GM12878 (cell line): ENCODE results near the gene ENTPD3.

Source experiments
- BCL3 ChIP-seq: IDR thresholded peaks from 2 replicates; pipeline ENCODE4 v1.6.1; 2011; ENCODE audit warnings: borderline replicate concordance, low read depth, mild to moderate bottlenecking, moderate library complexity, low read length; ENCODE audit not compliant: insufficient read depth, poor library complexity, severe bottlenecking
- CTCF ChIP-seq, 3 experiments: IDR thresholded peaks in 2 of 3; conservative IDR thresholded peaks in 1 of 3; 2 replicates each; pipeline ENCODE4 v1.5.1; 2011; ENCODE audit warnings: low read depth in 3 of 3, low read length in 3 of 3, mild to moderate bottlenecking in 3 of 3, control low read depth in 2 of 3, moderate library complexity in 2 of 3, inconsistent platforms in 1 of 3, mixed read lengths in 1 of 3; ENCODE audit not compliant: control insufficient read depth in 2 of 3, insufficient read depth in 1 of 3; ENCODE audit errors: extremely low read depth in 1 of 3
- HDAC6 ChIP-seq: fragments of 200-600 bp; sonication (generic); IDR thresholded peaks from one replicate; pipeline ENCODE4 v1.8.0; 2017; ENCODE audit warnings: antibody characterized with exemption; ENCODE audit not compliant: unreplicated experiment
- IKZF2 ChIP-seq, 2 experiments: fragments of 450-650 bp; IDR thresholded peaks; 2 replicates each; pipeline ENCODE4 v1.6.1; 2017; ENCODE audit warnings: mild to moderate bottlenecking in 2 of 2, moderate library complexity in 2 of 2
- MTA2 ChIP-seq: fragments of 450-650 bp; IDR thresholded peaks from 2 replicates; pipeline ENCODE4 v1.6.1; 2016; ENCODE audit warnings: low read depth, mild to moderate bottlenecking, moderate library complexity
- MXI1 ChIP-seq: fragments of 150-350 bp; IDR thresholded peaks from 2 replicates; pipeline ENCODE4 v1.6.1; 2011; ENCODE audit warnings: low read depth, mild to moderate bottlenecking, inconsistent platforms, low read length, improper control_type of control experiment
- POLR2A ChIP-seq: IDR thresholded peaks from 2 replicates; pipeline ENCODE4 v1.6.1; 2011; ENCODE audit warnings: low read depth, mild to moderate bottlenecking, low read length
- TAF1 ChIP-seq: IDR thresholded peaks from 2 replicates; pipeline ENCODE4 v1.6.1; 2011; ENCODE audit warnings: mild to moderate bottlenecking, low read depth, low read length, borderline replicate concordance
- YY1 ChIP-seq: IDR thresholded peaks from 2 replicates; pipeline ENCODE4 v1.6.1; 2011; ENCODE audit warnings: low read depth, mild to moderate bottlenecking, low read length
- TF ChIP-seq, protein P1 (sequence below): fragments of 450-650 bp; IDR thresholded peaks from 2 replicates; pipeline ENCODE4 v1.6.1; 2014; ENCODE audit warnings: mild to moderate bottlenecking
- TF ChIP-seq, protein P2 (sequence below): fragments of 450-650 bp; IDR thresholded peaks from 2 replicates; pipeline ENCODE4 v1.6.1; 2017; ENCODE audit warnings: mild to moderate bottlenecking

DNA sequence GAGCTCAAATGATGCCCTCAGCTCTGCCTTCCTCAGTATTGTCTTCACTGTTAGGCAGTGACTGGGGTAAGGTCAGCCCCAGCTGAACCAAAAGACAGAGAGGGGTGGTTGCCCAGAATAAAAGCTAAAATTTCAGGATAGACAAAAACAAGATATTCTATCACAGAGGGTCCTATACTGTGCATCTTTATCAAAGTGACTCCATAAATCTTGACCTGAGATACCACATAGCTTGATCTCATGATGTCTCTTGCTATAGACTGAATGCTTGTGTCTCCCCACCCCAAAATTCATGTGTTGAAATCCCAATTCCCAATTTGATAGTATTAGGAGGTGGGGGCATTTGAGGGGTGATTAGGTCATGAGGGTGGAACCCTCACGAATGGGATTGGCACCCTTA is 47.1 kb upstream of the ENTPD3 start:
- TF ChIP-seq MXI1 (no peak), POLR2A (no peak), CTCF (IDR thresholded peaks at IDR 0.05 in 2 of 3, conservative IDR thresholded peaks at IDR 0.05 in 1 of 3; ENCODE audit: control insufficient read depth in 2 of 3, extremely low read depth in 1 of 3, insufficient read depth in 1 of 3, low read depth in 3 of 3, low read length in 3 of 3) (no peak), YY1 (no peak), BCL3 (no peak), IKZF2 (IDR thresholded peaks at IDR 0.05) (no peak), TAF1 (no peak), HDAC6 (no peak), MTA2 (no peak)
- TF ChIP-seq, protein P1, sequence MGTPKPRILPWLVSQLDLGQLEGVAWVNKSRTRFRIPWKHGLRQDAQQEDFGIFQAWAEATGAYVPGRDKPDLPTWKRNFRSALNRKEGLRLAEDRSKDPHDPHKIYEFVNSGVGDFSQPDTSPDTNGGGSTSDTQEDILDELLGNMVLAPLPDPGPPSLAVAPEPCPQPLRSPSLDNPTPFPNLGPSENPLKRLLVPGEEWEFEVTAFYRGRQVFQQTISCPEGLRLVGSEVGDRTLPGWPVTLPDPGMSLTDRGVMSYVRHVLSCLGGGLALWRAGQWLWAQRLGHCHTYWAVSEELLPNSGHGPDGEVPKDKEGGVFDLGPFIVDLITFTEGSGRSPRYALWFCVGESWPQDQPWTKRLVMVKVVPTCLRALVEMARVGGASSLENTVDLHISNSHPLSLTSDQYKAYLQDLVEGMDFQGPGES, result no peak
- TF ChIP-seq, protein P2, sequence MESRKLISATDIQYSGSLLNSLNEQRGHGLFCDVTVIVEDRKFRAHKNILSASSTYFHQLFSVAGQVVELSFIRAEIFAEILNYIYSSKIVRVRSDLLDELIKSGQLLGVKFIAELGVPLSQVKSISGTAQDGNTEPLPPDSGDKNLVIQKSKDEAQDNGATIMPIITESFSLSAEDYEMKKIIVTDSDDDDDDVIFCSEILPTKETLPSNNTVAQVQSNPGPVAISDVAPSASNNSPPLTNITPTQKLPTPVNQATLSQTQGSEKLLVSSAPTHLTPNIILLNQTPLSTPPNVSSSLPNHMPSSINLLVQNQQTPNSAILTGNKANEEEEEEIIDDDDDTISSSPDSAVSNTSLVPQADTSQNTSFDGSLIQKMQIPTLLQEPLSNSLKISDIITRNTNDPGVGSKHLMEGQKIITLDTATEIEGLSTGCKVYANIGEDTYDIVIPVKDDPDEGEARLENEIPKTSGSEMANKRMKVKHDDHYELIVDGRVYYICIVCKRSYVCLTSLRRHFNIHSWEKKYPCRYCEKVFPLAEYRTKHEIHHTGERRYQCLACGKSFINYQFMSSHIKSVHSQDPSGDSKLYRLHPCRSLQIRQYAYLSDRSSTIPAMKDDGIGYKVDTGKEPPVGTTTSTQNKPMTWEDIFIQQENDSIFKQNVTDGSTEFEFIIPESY, result no peak
